GM12878 (cell line): ENCODE results near the gene NR1I2. TPM values are rescaled to one million over a fixed set of nuclear protein-coding genes. Genes with fewer than 3 reads are reported as not detected.

Experiments used
- BCL11A ChIP-seq: IDR thresholded peaks from 2 replicates; pipeline ENCODE4 v1.6.1; 2011; ENCODE audit warnings: low read depth, low read length
- BCL3 ChIP-seq: IDR thresholded peaks from 2 replicates; pipeline ENCODE4 v1.6.1; 2011; ENCODE audit warnings: borderline replicate concordance, low read depth, mild to moderate bottlenecking, moderate library complexity, low read length; ENCODE audit not compliant: insufficient read depth, poor library complexity, severe bottlenecking
- BHLHE40 ChIP-seq, 2 experiments: fragments of 450-650 bp in 1 of 2; IDR thresholded peaks; 2 replicates each; pipeline ENCODE4 v1.6.1; 2011 to 2017; ENCODE audit warnings: low read depth in 2 of 2, borderline replicate concordance in 1 of 2, improper control_type of control experiment in 1 of 2, low read length in 1 of 2, mild to moderate bottlenecking in 1 of 2
- CBX3 ChIP-seq: fragments of 200-600 bp; sonication (generic); IDR thresholded peaks from 2 replicates; pipeline ENCODE4 v1.6.1; 2016; ENCODE audit warnings: low read depth, borderline replicate concordance
- CREM ChIP-seq: IDR thresholded peaks from 2 replicates; pipeline ENCODE4 v1.6.1; 2014; ENCODE audit warnings: antibody characterized with exemption, low read depth
- EED ChIP-seq: sonication (generic); IDR thresholded peaks from 2 replicates; pipeline ENCODE4 v1.6.1; 2016; ENCODE audit warnings: antibody characterized with exemption, low read depth
- IRF5 ChIP-seq: fragments of 450-650 bp; IDR thresholded peaks from 2 replicates; pipeline ENCODE4 v1.6.1; 2017; ENCODE audit warnings: borderline replicate concordance
- KAT2A ChIP-seq: conservative IDR thresholded peaks from 2 replicates; pipeline ENCODE4 v1.6.1; 2011; ENCODE audit warnings: low read depth, low read length; ENCODE audit not compliant: control insufficient read depth
- LARP7 ChIP-seq: fragments of 450-650 bp; IDR thresholded peaks from 2 replicates; pipeline ENCODE4 v1.6.1; 2017; ENCODE audit warnings: mild to moderate bottlenecking
- MLLT1 ChIP-seq: fragments of 450-650 bp; IDR thresholded peaks from 2 replicates; pipeline ENCODE4 v1.6.1; 2016; ENCODE audit warnings: mild to moderate bottlenecking
- MXI1 ChIP-seq: fragments of 150-350 bp; IDR thresholded peaks from 2 replicates; pipeline ENCODE4 v1.6.1; 2011; ENCODE audit warnings: low read depth, mild to moderate bottlenecking, inconsistent platforms, low read length, improper control_type of control experiment
- MYB ChIP-seq: fragments of 150-350 bp; IDR thresholded peaks from 2 replicates; pipeline ENCODE4 v1.6.1; 2014; ENCODE audit warnings: mild to moderate bottlenecking, low read depth, low read length, borderline replicate concordance
- MYC ChIP-seq: IDR thresholded peaks from 2 replicates; pipeline ENCODE4 v1.6.1; 2011; ENCODE audit warnings: mild to moderate bottlenecking, low read length, moderate library complexity, inconsistent platforms; ENCODE audit not compliant: insufficient read depth, insufficient replicate concordance, insufficient read length, severe bottlenecking
- NFYA ChIP-seq: IDR thresholded peaks from 2 replicates; pipeline ENCODE4 v1.6.1; 2011; ENCODE audit warnings: low read depth, mild to moderate bottlenecking, low read length, improper control_type of control experiment, borderline replicate concordance
- RBBP5 ChIP-seq: fragments of 200-600 bp; sonication (generic); conservative IDR thresholded peaks from 2 replicates; pipeline ENCODE4 v1.6.1; 2016
- RELA ChIP-seq: fragments of 450-650 bp; IDR thresholded peaks from 2 replicates; pipeline ENCODE4 v1.8.0; 2014; ENCODE audit warnings: borderline replicate concordance; ENCODE audit not compliant: partially characterized antibody
- TCF12 ChIP-seq: IDR thresholded peaks from 2 replicates; pipeline ENCODE4 v1.6.1; 2011; ENCODE audit warnings: low read depth, mild to moderate bottlenecking, low read length
- USF2 ChIP-seq: IDR thresholded peaks from 2 replicates; pipeline ENCODE4 v1.6.1; 2011; ENCODE audit warnings: low read depth, low read length, improper control_type of control experiment, borderline replicate concordance
- ZBED1 ChIP-seq: IDR thresholded peaks from 2 replicates; pipeline ENCODE4 v1.6.1; 2016; ENCODE audit warnings: borderline replicate concordance
- ZBTB4 ChIP-seq: fragments of 450-650 bp; formaldehyde crosslinking; IDR thresholded peaks from 2 replicates; pipeline ENCODE4 v1.4.0; 2022; ENCODE audit warnings: mild to moderate bottlenecking, moderate library complexity
- ZNF217 ChIP-seq: fragments of 450-650 bp; IDR thresholded peaks from 2 replicates; pipeline ENCODE4 v1.6.1; 2017; ENCODE audit warnings: antibody characterized with exemption, mild to moderate bottlenecking
- ZNF274 ChIP-seq: IDR thresholded peaks from one replicate; pipeline ENCODE4 v1.8.0; 2011; ENCODE audit not compliant: insufficient read length, insufficient read depth
- polyA plus RNA-seq, 11 experiments: library from polyadenylated mRNA; depleted of rRNA in 4 of 11; unstranded in 6 of 11; stranded (reverse) in 5 of 11; fragments of >200 nt; fragmentation: Nextera tagmentation in 4 of 11; fragmentation: Illumina TruSeq in 1 of 11; extraction: Ambion mirVana in 4 of 11; extraction: Trizol in 1 of 11; gene quantifications; 1 replicate in 1 of 11; 2 replicates in 10 of 11; pipeline versions ENCODE4 v1.2.1 to v1.2.3, GENCODE V29; 2011 to 2016; ENCODE audit warnings: inconsistent platforms in 2 of 11, missing spikeins in 2 of 11, low read depth in 1 of 11
- total RNA-seq, 4 experiments: library from RNA; depleted of rRNA in 3 of 4; stranded (reverse); fragments of >200 nt in 3 of 4; fragmentation: Illumina TruSeq in 1 of 4; extraction: Trizol in 1 of 4; gene quantifications; 2 replicates each; pipeline versions ENCODE4 v1.2.1 to v1.2.3, GENCODE V29; 2013 to 2021

NR1I2 gene
- total and polyA plus RNA-seq, 10 of the 15 experiments (the other 5 are each of a cell fraction or from before 2014, with no cell fraction given) = 0.03 to 1.0 (median 0.39) TPM

DNA sequence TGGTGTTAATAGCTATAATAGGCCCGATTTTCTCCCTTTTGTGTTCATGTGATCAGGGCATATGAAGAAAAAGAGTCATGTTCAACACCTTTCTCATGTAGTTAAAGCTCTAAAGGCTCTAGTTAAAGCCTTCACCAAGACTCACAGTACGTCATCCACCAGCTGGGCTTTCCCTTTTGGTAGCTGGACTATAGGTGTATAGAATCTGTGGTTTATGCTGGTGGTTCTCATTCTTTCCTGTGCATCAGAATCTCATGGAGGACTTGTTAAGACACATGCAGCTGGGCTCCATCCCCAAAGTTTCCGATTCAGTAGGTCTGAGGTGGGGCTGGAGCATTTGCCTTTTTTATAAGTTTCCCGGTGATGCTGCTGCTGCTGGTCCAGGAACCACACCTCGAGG lies 48.1 kb upstream of the NR1I2 start (continued):
- TF ChIP-seq ZBTB4 (CRISPR knock-in tag) = no peak
- TF ChIP-seq RBBP5 = no peak
- TF ChIP-seq USF2 = no peak
- peak; percentile 64 for TF ChIP-seq CREM
- no peak for TF ChIP-seq BHLHE40 (IDR thresholded peaks at IDR 0.05; ENCODE audit: borderline replicate concordance in 1 of 2, low read depth in 2 of 2, low read length in 1 of 2)
- no peak for TF ChIP-seq RELA
- 0 out of 2 replicates have a peak, but pooled peaks have one; percentile 4 for TF ChIP-seq TCF12
- TF ChIP-seq IRF5 = no peak
- no peak for TF ChIP-seq MXI1
- TF ChIP-seq LARP7 = no peak
- TF ChIP-seq BCL11A = 0 out of 2 replicates have a peak, but pooled peaks have one; percentile 40
- TF ChIP-seq MYC = no peak
- TF ChIP-seq ZNF274 = no peak
- TF ChIP-seq NFYA = no peak
- TF ChIP-seq ZNF217 = no peak
- peak; percentile 24 for TF ChIP-seq BCL3
- TF ChIP-seq CBX3 = no peak
- TF ChIP-seq MYB = no peak
- peak; percentile 64; the same call in 1 of the 2 replicates for TF ChIP-seq EED
- TF ChIP-seq KAT2A = no peak
- TF ChIP-seq MLLT1 = no peak
- no peak for TF ChIP-seq ZBED1
